Neural crest cell (in vitro differentiated cells): Measurements from ENCODE around the gene TCEA2. TPM values are rescaled to one million over a fixed set of nuclear protein-coding genes. Genes with fewer than 3 reads are reported as not detected.

ENCODE experiments used
- DNase-seq: peaks from one replicate; pipeline ENCODE4 v3.0.0; 2021; ENCODE audit warnings: low read depth, mixed read lengths, low spot score
- H3K27ac Mint-ChIP-seq: one replicate; pipeline ENCODE4 v1.8.0; 2021; ENCODE audit warnings: mild to moderate bottlenecking, mixed read lengths; ENCODE audit not compliant: unreplicated experiment
- H3K27me3 Mint-ChIP-seq: 2 replicates; pipeline ENCODE4 v1.8.0; 2021; ENCODE audit warnings: low read depth, mild to moderate bottlenecking, mixed read lengths
- H3K36me3 Mint-ChIP-seq: 2 replicates; pipeline ENCODE4 v1.8.0; 2021; ENCODE audit warnings: low read depth, mild to moderate bottlenecking, mixed read lengths
- H3K4me1 Mint-ChIP-seq: 2 replicates; pipeline ENCODE4 v1.8.0; 2021; ENCODE audit warnings: mixed read lengths
- H3K4me3 Mint-ChIP-seq: one replicate; pipeline ENCODE4 v1.8.0; 2021; ENCODE audit warnings: mild to moderate bottlenecking, mixed read lengths
- H3K9me3 Mint-ChIP-seq: 2 replicates; pipeline ENCODE4 v1.8.0; 2021; ENCODE audit warnings: mixed read lengths
- CTCF ChIP-seq: fragments of 200-600 bp; sonication (generic); conservative IDR thresholded peaks from 2 replicates; pipeline ENCODE4 v1.5.0; 2021; ENCODE audit warnings: antibody characterized with exemption, mild to moderate bottlenecking
- total RNA-seq: library from RNA; stranded (reverse); gene quantifications from 2 replicates; pipeline ENCODE4 v1.2.1, GENCODE V29; 2021

TCEA2 gene
- total RNA-seq, 1 donor from 2014 or later: 82.5 TPM

DNA sequence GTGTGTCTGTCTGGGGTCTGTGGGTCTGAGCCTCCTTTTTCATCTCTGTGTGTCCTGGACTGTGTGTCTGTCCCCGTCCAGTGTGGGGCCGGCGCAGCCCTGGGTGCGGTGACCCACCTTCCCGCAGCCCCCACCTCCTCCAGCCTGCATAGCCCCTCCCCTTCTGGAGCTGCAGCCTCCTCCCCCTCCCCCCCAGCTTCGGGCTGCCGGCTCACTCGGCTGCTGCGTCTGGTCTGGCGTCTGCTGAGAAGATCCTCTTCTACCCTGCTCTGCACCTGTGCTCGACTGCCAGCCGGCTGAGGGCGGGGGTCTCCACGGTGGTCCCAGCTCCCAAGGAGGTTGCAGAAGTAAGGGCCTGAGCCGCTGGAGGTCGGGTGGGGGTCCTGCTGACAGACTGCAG is 28.8 kb downstream of the TCEA2 start:
- Mint-ChIP-seq H3K4me1 (peaks cover 15% of the 10 kb centered on the region), H3K36me3 (peaks cover 1% of the 10 kb centered on the region), H3K27ac (peak overlapping the region; percentile 3), H3K9me3 (peaks cover 5% of the 10 kb centered on the region), H3K27me3 (peaks cover 36% of the 10 kb centered on the region), H3K4me3 (no peak overlapping the region)
- DNase-seq: no peak
- no peak for TF ChIP-seq CTCF

GRCh38 chr20:64092258-64093012 is 29.4 kb downstream of the TCEA2 start:
- no peak for DNase-seq
- H3K4me3 Mint-ChIP-seq: no peak overlapping the region
- no peak for TF ChIP-seq CTCF
- H3K36me3 Mint-ChIP-seq: peaks cover 4% of the 10 kb centered on the region
- peaks cover 15% of the 10 kb centered on the region for H3K4me1 Mint-ChIP-seq
- peaks cover 8% of the 10 kb centered on the region for H3K9me3 Mint-ChIP-seq
- H3K27me3 Mint-ChIP-seq: peaks cover 38% of the 10 kb centered on the region
- H3K27ac Mint-ChIP-seq: peak overlapping the region; percentile 86

DNA sequence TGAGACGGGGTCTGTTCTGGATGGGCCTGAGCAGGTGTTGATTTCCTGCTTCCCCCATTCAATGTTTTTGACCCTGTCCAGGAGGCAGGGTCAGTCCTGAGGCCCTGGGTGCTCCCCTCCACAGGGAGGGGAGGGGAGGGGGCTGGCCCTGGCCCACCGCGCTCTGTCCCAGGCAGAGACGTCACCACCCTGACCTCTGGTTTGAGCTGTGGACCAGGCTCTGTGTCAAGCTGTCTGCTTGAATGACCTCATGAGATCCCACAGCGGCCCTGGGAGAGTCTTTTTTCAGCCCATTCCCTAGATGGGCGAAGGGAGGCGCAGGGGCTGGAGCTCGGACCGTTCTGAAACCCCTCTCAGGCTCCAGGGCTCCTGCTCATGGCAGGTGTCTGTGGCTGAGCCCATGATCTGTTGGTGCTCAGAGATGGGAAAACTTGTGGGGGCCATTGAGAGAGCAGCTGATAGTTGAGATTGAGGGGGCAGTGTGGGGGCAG is 30.1 kb downstream of the TCEA2 start:
- TF ChIP-seq CTCF: no peak
- H3K9me3 Mint-ChIP-seq: peaks cover 8% of the 10 kb centered on the region
- H3K27ac Mint-ChIP-seq: no peak overlapping the region
- peaks cover 32% of the 10 kb centered on the region for H3K27me3 Mint-ChIP-seq
- peaks cover 4% of the 10 kb centered on the region for H3K36me3 Mint-ChIP-seq
- peaks cover 15% of the 10 kb centered on the region for H3K4me1 Mint-ChIP-seq
- no peak overlapping the region for H3K4me3 Mint-ChIP-seq
- no peak for DNase-seq

DNA sequence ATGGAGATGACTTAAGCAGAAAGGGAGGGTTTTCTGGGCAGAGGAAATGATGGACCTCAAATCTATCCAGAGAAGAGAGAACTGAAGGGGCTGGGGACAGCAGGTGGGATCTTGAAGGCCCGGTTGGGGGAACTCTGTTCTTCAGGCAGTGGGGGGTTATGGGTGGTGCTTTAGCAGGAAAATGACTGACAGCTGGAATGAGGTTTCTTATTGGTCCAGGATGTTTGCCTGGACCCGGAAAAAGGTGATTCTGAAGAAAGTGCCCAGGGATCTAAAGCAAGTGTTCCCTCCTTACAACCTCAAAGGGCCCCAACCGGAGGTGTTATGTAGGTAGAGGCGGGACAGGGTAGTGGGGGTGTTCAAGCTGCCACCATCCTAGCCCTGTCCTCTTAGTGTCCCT is 32.5 kb downstream of the TCEA2 start:
- H3K9me3 Mint-ChIP-seq: peaks cover 8% of the 10 kb centered on the region
- H3K36me3 Mint-ChIP-seq: peaks cover 4% of the 10 kb centered on the region
- no peak overlapping the region for H3K27ac Mint-ChIP-seq
- H3K4me1 Mint-ChIP-seq: peaks cover 10% of the 10 kb centered on the region
- peaks cover 16% of the 10 kb centered on the region for H3K27me3 Mint-ChIP-seq
- DNase-seq: no peak
- TF ChIP-seq CTCF: no peak
- no peak overlapping the region for H3K4me3 Mint-ChIP-seq

GRCh38 chr20:64095927-64096326 is 32.9 kb downstream of the TCEA2 start:
- DNase-seq: no peak
- TF ChIP-seq CTCF: no peak
- Mint-ChIP-seq H3K27me3 (peaks cover 21% of the 10 kb centered on the region), H3K9me3 (peaks cover 8% of the 10 kb centered on the region), H3K4me1 (peaks cover 10% of the 10 kb centered on the region), H3K4me3 (no peak overlapping the region), H3K27ac (no peak overlapping the region), H3K36me3 (peaks cover 4% of the 10 kb centered on the region)
